Muscle of arm (tissue), 12 donors: ENCODE data around the gene PPP1R9B. TPM values are rescaled to one million over a fixed set of nuclear protein-coding genes. Genes with fewer than 3 reads are reported as not detected.

Experiments
- DNase-seq: peaks from one replicate; pipeline ENCODE4 v3.0.0-alpha.2; 2013
- polyA plus RNA-seq, 12 donors: library from polyadenylated mRNA; unstranded; fragments of 120-200 nt; gene quantifications; one replicate each; pipeline ENCODE4 v1.2.1, GENCODE V29; 2013; ENCODE audit not compliant: insufficient read length in 12 of 12

PPP1R9B gene
- polyA plus RNA-seq, 12 donors, result 29.5 to 70.3 (median 37.6) TPM; not detected in 1

- no peak for DNase-seq
Observed at GRCh38 chr17:50093807-50094206, 56.7 kb downstream of the PPP1R9B start.

DNA sequence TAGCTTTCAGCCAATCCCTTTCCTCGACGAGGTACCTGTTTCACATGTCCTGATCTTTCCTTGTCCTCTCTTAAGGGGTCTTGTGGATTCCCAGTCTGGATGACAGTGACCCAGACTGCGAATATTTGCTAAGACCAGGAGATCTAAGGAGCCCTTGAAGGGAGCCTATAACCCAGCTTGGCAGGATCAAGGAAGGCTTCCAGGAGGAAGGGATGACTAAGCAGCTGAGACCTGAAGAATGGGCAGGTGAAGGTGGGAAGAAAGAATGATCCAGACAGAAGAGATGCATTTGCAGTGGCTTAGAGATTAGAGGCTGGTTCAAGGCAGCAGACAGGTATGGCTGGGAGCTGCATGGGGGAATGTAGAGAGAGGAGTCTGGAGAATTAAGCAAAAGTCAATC is 57.2 kb downstream of the PPP1R9B start:
- DNase-seq, result no peak

- no peak for DNase-seq
Observed at GRCh38 chr17:50091918-50092285, 58.6 kb downstream of the PPP1R9B start.

DNA sequence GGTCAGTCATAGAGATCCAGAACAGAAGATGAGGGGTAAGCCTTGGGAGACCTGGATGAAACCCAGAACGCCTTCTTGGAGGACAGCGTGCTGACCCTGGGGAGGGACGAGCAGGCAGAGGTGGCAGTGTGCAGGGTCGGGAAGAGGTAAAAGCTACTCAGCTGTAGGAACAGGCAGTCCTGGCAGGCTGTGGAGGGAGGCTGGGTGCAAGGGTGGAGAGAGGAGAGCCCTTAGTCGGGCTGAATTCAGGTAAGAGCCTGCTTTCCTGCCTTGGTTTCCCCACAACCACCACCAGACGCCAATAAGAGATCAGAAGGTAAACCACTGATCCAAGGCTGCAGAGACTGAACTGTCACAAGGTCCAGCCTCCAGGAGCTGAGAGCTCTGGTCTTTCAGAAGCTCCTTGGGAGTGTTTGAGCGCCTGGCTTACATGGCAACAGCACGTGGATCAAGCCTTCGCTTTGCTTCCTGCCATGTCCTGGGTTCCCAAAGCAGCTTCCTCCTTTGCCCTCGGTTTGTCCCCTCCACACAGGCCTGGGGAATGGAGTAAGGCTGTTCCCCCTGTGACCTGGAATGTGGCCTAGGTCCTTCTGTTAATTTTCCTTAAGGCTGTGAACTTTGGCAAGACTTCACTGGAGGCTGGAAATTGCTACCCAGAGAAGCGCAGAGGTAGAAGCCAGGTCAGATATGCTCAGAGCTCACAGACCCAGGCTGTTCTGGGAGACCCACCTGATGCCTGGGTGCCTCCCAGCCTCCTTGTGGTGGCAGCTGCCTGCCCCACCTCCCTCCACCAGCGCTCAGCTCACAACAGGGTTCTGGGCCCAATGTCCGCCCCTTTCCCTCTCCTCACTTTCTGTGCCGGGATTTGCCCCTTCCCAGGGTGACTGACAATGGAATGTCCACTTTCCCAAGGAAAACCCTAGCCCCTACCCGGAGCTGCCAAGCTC is 59.2 kb downstream of the PPP1R9B start:
- DNase-seq, result no peak

GRCh38 chr17:50090071-50090470 is 60.4 kb downstream of the PPP1R9B start:
- DNase-seq, result no peak

DNA sequence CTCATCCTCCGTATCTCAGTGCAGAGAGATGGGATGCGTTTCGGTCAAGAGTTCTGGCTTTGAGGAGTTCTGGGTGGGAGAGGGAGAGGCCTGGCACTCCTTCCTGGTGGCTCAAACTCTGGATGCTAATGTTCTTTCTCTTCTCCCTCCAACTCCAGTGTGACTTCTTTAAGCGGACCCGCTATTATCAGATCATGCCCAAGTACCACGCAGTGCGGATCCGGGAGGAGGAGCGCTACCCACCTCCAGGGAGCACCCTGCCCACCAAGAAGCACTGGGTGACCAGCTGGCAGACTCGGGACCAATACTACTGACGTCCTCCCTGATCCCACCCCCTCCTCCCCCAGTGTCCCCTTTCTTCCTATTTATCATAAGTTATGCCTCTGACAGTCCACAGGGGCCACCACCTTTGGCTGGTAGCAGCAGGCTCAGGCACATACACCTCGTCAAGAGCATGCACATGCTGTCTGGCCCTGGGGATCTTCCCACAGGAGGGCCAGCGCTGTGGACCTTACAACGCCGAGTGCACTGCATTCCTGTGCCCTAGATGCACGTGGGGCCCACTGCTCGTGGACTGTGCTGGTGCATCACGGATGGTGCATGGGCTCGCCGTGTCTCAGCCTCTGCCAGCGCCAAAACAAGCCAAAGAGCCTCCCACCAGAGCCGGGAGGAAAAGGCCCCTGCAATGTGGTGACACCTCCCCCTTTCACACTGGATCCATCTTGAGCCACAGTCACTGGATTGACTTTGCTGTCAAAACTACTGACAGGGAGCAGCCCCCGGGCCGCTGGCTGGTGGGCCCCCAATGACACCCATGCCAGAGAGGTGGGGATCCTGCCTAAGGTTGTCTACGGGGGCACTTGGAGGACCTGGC is 61.3 kb downstream of the PPP1R9B start:
- no peak for DNase-seq

DNA sequence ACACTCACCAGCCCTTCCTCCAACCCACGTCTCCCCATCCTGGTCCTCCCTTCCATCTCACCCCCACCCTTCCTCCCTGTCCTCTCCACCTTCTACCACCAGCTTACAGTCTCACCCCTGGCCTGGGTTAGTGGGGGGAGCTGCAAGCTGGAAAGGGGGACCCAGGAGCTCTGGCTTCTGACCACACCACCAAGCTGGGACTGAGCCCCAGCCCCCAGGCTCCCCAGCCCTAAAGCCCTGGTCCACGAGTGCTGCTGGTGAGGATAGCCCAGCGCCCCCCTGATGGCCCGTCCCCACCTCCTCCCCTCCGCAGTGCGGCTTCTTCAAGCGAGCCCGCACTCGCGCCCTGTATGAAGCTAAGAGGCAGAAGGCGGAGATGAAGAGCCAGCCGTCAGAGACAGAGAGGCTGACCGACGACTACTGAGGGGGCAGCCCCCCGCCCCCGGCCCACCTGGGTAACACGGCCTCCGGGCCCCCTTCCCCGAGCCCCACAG is 62.5 kb downstream of the PPP1R9B start:
- DNase-seq, result no peak

- peak; percentile 74 for DNase-seq
Observed at GRCh38 chr17:50087246-50087911, 63.1 kb downstream of the PPP1R9B start.

Other genes with a start within 250 kb of the PPP1R9B start
- gene DLX4, start 181.5 kb downstream of the PPP1R9B start, polyA plus RNA-seq, result 1 to 10 TPM in 1 of 12 donors, under 1 TPM in 9, not detected in 2; 0.12 to 1.2 (median 0.38) TPM
- gene DLX3, start 155.5 kb downstream of the PPP1R9B start, polyA plus RNA-seq, result 1 to 10 TPM in 2 of 12 donors, under 1 TPM in 3, not detected in 7; 0.09 to 6.3 (median 0.42) TPM
- gene ITGA3, start 94.6 kb downstream of the PPP1R9B start, polyA plus RNA-seq, result 10 to 100 TPM in 11 of 12 donors, not detected in 1; 16.5 to 44.0 (median 30.0) TPM
- gene PDK2, start 55.3 kb downstream of the PPP1R9B start, polyA plus RNA-seq, result 100 to 1,000 TPM in 1 of 12 donors, 10 to 100 TPM in 10, not detected in 1; 43.9 to 100 (median 57.3) TPM
- gene SAMD14, start 20.5 kb downstream of the PPP1R9B start, polyA plus RNA-seq, result 10 to 100 TPM in 1 of 12 donors, 1 to 10 TPM in 10, not detected in 1; 2.9 to 15.6 (median 3.9) TPM
- 100 to 1,000 TPM in 11 of 12 donors, not detected in 1; 116 to 379 (median 260) TPM for gene SGCA, start 15.3 kb upstream of the PPP1R9B start, polyA plus RNA-seq
- over 10,000 TPM in 1 of 12 donors, 1,000 to 10,000 TPM in 11; 2,279 to 10,060 (median 4,381) TPM for gene COL1A1, start 51.0 kb upstream of the PPP1R9B start, polyA plus RNA-seq
- 1 to 10 TPM in 7 of 12 donors, under 1 TPM in 3, not detected in 2; 0.72 to 3.1 (median 1.3) TPM for gene TMEM92, start 123.8 kb upstream of the PPP1R9B start, polyA plus RNA-seq
- 100 to 1,000 TPM in 1 of 12 donors, 10 to 100 TPM in 11; 15.5 to 337 (median 20.0) TPM for gene XYLT2, start 195.4 kb upstream of the PPP1R9B start, polyA plus RNA-seq
- 10 to 100 TPM in 11 of 12 donors, not detected in 1; 38.6 to 60.0 (median 52.9) TPM for gene MRPL27, start 222.5 kb upstream of the PPP1R9B start, polyA plus RNA-seq
- 10 to 100 TPM in 1 of 12 donors, 1 to 10 TPM in 10, not detected in 1; 3.4 to 23.2 (median 6.6) TPM for gene EME1, start 222.6 kb upstream of the PPP1R9B start, polyA plus RNA-seq
- 10 to 100 TPM in 11 of 12 donors, not detected in 1; 35.6 to 69.7 (median 48.9) TPM for gene LRRC59, start 246.8 kb upstream of the PPP1R9B start, polyA plus RNA-seq